Neutrophil (primary cell): ENCODE results near the gene PTPN13.

ENCODE experiments used
- H3K27ac ChIP-seq: fragments of 200-600 bp; sonication (generic); 2 replicates; pipeline ENCODE4 v1.5.1; 2016; ENCODE audit warnings: mild to moderate bottlenecking, moderate library complexity
- H3K27me3 ChIP-seq: fragments of 200-600 bp; sonication (generic); 2 replicates; pipeline ENCODE4 v1.6.0; 2016; ENCODE audit warnings: mild to moderate bottlenecking
- H3K36me3 ChIP-seq: fragments of 200-600 bp; sonication (generic); 2 replicates; pipeline ENCODE4 v1.5.1; 2017
- H3K4me1 ChIP-seq, 2 experiments: fragments of 200-600 bp in 1 of 2; sonication (generic) in 1 of 2; 1 replicate in 1 of 2; 2 replicates in 1 of 2; pipeline versions ENCODE4 v1.5.1 to v1.6.1; 2013 to 2016; ENCODE audit warnings: low read depth in 1 of 2, low read length in 1 of 2, mild to moderate bottlenecking in 1 of 2, moderate library complexity in 1 of 2; ENCODE audit not compliant: control insufficient read depth in 1 of 2, insufficient read depth in 1 of 2
- H3K4me3 ChIP-seq, 2 experiments: fragments of 200-600 bp in 1 of 2; sonication (generic) in 1 of 2; 1 replicate in 1 of 2; 2 replicates in 1 of 2; pipeline ENCODE4 v1.5.1; 2013 to 2016; ENCODE audit warnings: low read depth in 1 of 2, low read length in 1 of 2, mild to moderate bottlenecking in 1 of 2, moderate library complexity in 1 of 2
- H3K9me3 ChIP-seq: fragments of 200-600 bp; sonication (generic); 2 replicates; pipeline ENCODE4 v1.5.1; 2016
- TF ChIP-seq, protein P1 (sequence below): fragments of 200-600 bp; sonication (generic); IDR thresholded peaks from 2 replicates; pipeline ENCODE4 v1.5.1; 2016; ENCODE audit warnings: antibody characterized with exemption

PTPN13 gene

DNA sequence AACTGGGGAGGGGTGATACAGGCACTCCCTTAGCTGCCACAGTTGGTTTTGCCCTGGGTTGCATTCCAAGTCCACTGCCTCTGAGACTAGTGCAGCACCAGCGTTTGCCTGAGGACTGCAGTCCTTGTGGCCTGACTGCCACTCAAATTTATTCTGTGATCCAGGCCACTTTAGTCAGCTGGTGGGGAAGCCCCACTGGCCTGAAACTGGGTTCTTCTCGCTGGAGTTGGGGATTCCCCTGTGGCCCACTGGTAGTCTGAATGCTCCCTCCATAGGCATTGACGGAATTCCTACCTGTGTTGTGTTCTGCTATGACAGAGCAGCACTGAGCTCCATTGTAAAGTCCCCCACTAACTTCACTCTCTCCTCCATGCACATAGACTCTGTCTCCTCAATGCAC lies 63.8 kb downstream of the PTPN13 start:
- TF ChIP-seq, protein P1, sequence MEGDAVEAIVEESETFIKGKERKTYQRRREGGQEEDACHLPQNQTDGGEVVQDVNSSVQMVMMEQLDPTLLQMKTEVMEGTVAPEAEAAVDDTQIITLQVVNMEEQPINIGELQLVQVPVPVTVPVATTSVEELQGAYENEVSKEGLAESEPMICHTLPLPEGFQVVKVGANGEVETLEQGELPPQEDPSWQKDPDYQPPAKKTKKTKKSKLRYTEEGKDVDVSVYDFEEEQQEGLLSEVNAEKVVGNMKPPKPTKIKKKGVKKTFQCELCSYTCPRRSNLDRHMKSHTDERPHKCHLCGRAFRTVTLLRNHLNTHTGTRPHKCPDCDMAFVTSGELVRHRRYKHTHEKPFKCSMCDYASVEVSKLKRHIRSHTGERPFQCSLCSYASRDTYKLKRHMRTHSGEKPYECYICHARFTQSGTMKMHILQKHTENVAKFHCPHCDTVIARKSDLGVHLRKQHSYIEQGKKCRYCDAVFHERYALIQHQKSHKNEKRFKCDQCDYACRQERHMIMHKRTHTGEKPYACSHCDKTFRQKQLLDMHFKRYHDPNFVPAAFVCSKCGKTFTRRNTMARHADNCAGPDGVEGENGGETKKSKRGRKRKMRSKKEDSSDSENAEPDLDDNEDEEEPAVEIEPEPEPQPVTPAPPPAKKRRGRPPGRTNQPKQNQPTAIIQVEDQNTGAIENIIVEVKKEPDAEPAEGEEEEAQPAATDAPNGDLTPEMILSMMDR = no peak
- Histone ChIP-seq H3K4me1 (no peaks in the 10 kb centered on the region), H3K27ac (no peak overlapping the region), H3K9me3 (no peaks in the 10 kb centered on the region), H3K27me3 (no peaks in the 10 kb centered on the region), H3K36me3 (no peaks in the 10 kb centered on the region), H3K4me3 (no peak overlapping the region)

DNA sequence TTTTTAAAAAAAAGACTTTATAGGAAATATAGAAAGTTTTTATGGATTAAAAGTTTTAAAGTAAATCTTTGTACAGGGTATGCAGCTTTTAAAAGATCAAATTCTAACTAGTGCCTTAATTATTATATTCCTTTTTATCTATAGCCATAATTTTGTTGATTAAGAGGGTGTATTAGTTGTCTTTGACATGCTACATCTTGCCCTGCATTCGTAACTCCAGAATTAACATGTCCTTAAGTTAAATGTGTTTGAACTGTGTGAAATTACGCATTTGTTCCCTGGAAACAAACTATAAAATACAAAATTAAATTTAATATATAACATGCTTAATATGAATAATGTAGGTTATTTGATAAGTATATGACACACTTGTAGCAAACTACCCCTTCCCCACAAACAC lies 66.3 kb downstream of the PTPN13 start:
- no peaks in the 10 kb centered on the region for H3K4me1 ChIP-seq
- TF ChIP-seq, protein P1 = no peak
- no peaks in the 10 kb centered on the region for H3K36me3 ChIP-seq
- no peak overlapping the region for H3K4me3 ChIP-seq
- H3K9me3 ChIP-seq = no peaks in the 10 kb centered on the region
- H3K27ac ChIP-seq = no peak overlapping the region
- no peaks in the 10 kb centered on the region for H3K27me3 ChIP-seq

DNA sequence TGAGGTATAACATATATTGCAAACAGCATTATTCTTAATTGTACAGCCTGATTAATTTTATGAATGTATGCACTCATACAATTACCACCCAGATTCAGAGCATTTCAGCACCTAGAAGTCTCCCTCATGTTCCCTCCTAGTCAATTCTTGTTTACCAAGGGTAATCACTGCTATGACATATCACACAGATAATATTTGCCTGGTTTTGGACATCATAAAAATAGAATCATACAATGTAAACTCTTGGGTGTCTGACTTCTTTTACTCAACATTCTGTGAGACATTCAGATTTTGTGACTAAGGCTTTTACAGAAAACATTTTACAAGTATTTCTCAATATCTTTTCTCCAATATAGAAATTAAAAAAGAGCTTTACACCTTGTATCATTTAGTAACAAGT lies 66.9 kb downstream of the PTPN13 start:
- Histone ChIP-seq H3K36me3 (no peaks in the 10 kb centered on the region), H3K27me3 (no peaks in the 10 kb centered on the region), H3K9me3 (no peaks in the 10 kb centered on the region), H3K4me3 (no peak overlapping the region), H3K27ac (no peak overlapping the region), H3K4me1 (no peaks in the 10 kb centered on the region)
- TF ChIP-seq, protein P1 = no peak

DNA sequence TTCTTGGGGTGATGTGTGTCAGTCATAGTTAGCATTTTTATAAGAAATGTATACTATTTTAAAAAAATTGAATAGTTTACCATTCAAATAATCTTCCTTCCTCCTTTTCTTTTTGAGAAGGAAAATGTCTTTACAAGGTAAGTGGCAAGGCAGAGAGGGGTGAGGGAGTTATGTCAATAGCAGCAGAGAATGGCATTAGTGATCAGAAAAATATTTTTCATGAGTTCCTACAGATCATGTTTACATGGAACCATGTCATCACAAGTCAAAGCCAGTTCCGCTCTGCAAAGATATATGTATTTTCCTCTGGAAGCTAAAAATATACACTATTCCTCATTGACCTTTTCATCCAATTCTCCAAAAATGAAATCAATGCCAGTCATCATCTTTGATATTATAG lies 67.3 kb downstream of the PTPN13 start:
- Histone ChIP-seq H3K4me3 (no peak overlapping the region), H3K36me3 (no peaks in the 10 kb centered on the region), H3K9me3 (no peaks in the 10 kb centered on the region), H3K27me3 (no peaks in the 10 kb centered on the region), H3K27ac (no peak overlapping the region), H3K4me1 (no peaks in the 10 kb centered on the region)
- TF ChIP-seq, protein P1 = no peak

DNA sequence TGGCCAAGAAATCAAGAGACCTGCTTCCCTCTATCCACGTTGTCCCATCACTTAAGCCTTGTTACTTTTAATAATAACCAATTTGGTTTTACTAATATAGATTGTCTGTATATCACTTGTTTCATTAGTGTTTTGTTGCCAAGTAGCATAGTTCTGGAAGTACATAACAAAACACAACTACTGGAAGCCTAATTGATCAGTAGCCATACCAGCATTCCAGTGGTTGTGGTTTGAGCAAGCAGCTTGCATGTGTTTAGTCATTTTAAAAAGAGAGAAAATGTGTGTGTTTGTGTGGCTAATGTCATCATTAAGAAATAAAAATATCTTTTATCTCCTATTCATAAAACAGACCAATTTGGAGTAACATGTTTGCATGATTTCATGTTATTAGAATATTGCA lies 70.8 kb downstream of the PTPN13 start:
- Histone ChIP-seq H3K27ac (no peak overlapping the region), H3K4me3 (no peak overlapping the region)

More for the DNA sequence above, 70.8 kb downstream of the PTPN13 start:
- H3K36me3 ChIP-seq = no peaks in the 10 kb centered on the region
- H3K9me3 ChIP-seq = no peaks in the 10 kb centered on the region
- H3K4me1 ChIP-seq = no peaks in the 10 kb centered on the region
- TF ChIP-seq, protein P1 = no peak
- H3K27me3 ChIP-seq = no peaks in the 10 kb centered on the region
